Endothelial cell of umbilical vein (primary cell): Measurements from ENCODE around the gene TBC1D16. TPM values are rescaled to one million over a fixed set of nuclear protein-coding genes. Genes with fewer than 3 reads are reported as not detected.

Experiments used
- BruUV-seq: library from RNA; stranded (reverse); fragments of 400-500 nt; replicated peaks from 2 replicates; lab custom pipeline; 2021; lab: Mats Ljungman, UMichigan
- CTCF ChIA-PET: fragments of 300-600, 350-600 bp; sonication (Branson Sonifier 250); formaldehyde crosslinking; loops from one replicate; lab custom pipeline; 2021; ENCODE audit warnings: antibody characterized with exemption, inconsistent platforms; lab: Charles Lee
- POLR2A ChIA-PET: fragments of 300-600, 350-600 bp; sonication (Branson Sonifier 250); formaldehyde crosslinking; loops from one replicate; lab custom pipeline; 2021; ENCODE audit warnings: antibody characterized with exemption, inconsistent platforms; lab: Charles Lee
- DNase-seq: peaks from one replicate; pipeline ENCODE4 v3.0.0-alpha.2; 2011; ENCODE audit warnings: low read depth, low spot score
- FAIRE-seq: peaks from 2 replicates; lab custom pipeline; 2011; peaks lifted over from hg19 to GRCh38; lab: Jason Lieb, UNC
- H2AFZ ChIP-seq: 2 replicates; pipeline ENCODE4 v1.6.0; 2012; ENCODE audit warnings: low read depth, low read length, control low read depth, inconsistent platforms
- H3K27ac ChIP-seq: 2 replicates; pipeline ENCODE4 v1.5.1; 2011; ENCODE audit warnings: low read depth, mild to moderate bottlenecking, control low read depth, low read length, moderate library complexity; ENCODE audit not compliant: insufficient read depth
- H3K27me3 ChIP-seq, 2 experiments: 2 replicates each; pipeline versions ENCODE4 v1.6.0 to v1.6.1; 2011; ENCODE audit warnings: low read length in 2 of 2, mixed read lengths in 1 of 2; ENCODE audit not compliant: control insufficient read depth in 2 of 2, insufficient read depth in 2 of 2
- H3K36me3 ChIP-seq, 2 experiments: 2 replicates in 1 of 2; 3 replicates in 1 of 2; pipeline ENCODE4 v1.5.1; 2011; ENCODE audit warnings: low read length in 2 of 2, mild to moderate bottlenecking in 1 of 2, moderate library complexity in 1 of 2; ENCODE audit not compliant: control insufficient read depth in 2 of 2, insufficient read depth in 2 of 2; ENCODE audit errors: extremely low read depth in 1 of 2
- H3K4me1 ChIP-seq: 3 replicates; pipeline ENCODE4 v1.5.1; 2011; ENCODE audit warnings: mild to moderate bottlenecking, low read length; ENCODE audit not compliant: control insufficient read depth, insufficient read depth; ENCODE audit errors: extremely low read depth
- H3K4me2 ChIP-seq: 2 replicates; pipeline ENCODE4 v1.6.1; 2011; ENCODE audit warnings: low read length, control low read depth, mixed read lengths; ENCODE audit not compliant: insufficient read depth
- H3K4me3 ChIP-seq, 3 experiments: fragments of 200-600 bp in 1 of 3; sonication (generic), shearing (Covaris generic) in 1 of 3; replicated peaks in 1 of 3; 2 replicates each; pipeline ENCODE4 v1.5.1; 2011 to 2016; ENCODE audit warnings: control low read depth in 3 of 3, low read length in 3 of 3, mild to moderate bottlenecking in 2 of 3, inconsistent platforms in 1 of 3, low read depth in 1 of 3, moderate library complexity in 1 of 3; ENCODE audit not compliant: insufficient read depth in 1 of 3
- H3K79me2 ChIP-seq: 2 replicates; pipeline ENCODE4 v1.6.0; 2012; ENCODE audit warnings: low read length, inconsistent platforms; ENCODE audit not compliant: control insufficient read depth, insufficient read depth
- H3K9ac ChIP-seq: replicated peaks from 2 replicates; pipeline ENCODE3; 2011; ENCODE audit warnings: low read length, control low read depth; ENCODE audit not compliant: insufficient read depth; ENCODE audit errors: extremely low read depth
- H3K9me1 ChIP-seq: replicated peaks from 3 replicates; pipeline ENCODE4 v1.6.0; 2011; ENCODE audit warnings: mild to moderate bottlenecking, low read length; ENCODE audit not compliant: control insufficient read depth, insufficient read depth; ENCODE audit errors: extremely low read depth
- H3K9me3 ChIP-seq: replicated peaks from 2 replicates; pipeline ENCODE4 v1.5.1; 2012; ENCODE audit warnings: low read length, inconsistent platforms; ENCODE audit not compliant: control insufficient read depth, insufficient read depth
- H4K20me1 ChIP-seq: replicated peaks from 2 replicates; pipeline ENCODE3; 2011; ENCODE audit warnings: mild to moderate bottlenecking, low read length; ENCODE audit not compliant: control insufficient read depth, insufficient read depth; ENCODE audit errors: extremely low read depth
- CTCF ChIP-seq, 2 donors: IDR thresholded peaks; 1 replicate in 1 of 2; 2 replicates in 1 of 2; pipeline ENCODE4 v1.5.1; 2011; ENCODE audit warnings: low read length in 2 of 2, mild to moderate bottlenecking in 2 of 2, moderate library complexity in 2 of 2, control low read depth in 1 of 2, inconsistent platforms in 1 of 2, low read depth in 1 of 2; ENCODE audit not compliant: insufficient read depth in 1 of 2; ENCODE audit errors: extremely low read depth in 1 of 2
- EZH2 ChIP-seq: IDR thresholded peaks from 2 replicates; pipeline ENCODE4 v1.6.1; 2012; ENCODE audit warnings: borderline replicate concordance, low read depth, mild to moderate bottlenecking, moderate library complexity, low read length, inconsistent platforms; ENCODE audit not compliant: severe bottlenecking
- FOS ChIP-seq: IDR thresholded peaks from 2 replicates; pipeline ENCODE4 v1.6.1; 2011; ENCODE audit warnings: mild to moderate bottlenecking, low read length, moderate library complexity, borderline replicate concordance; ENCODE audit not compliant: insufficient read depth
- GATA2 ChIP-seq: IDR thresholded peaks from 2 replicates; pipeline ENCODE4 v1.7.0; 2011; ENCODE audit warnings: low read depth, mild to moderate bottlenecking, moderate library complexity, mixed read lengths, low read length; ENCODE audit not compliant: insufficient read length, insufficient read depth
- JUN ChIP-seq: IDR thresholded peaks from 2 replicates; pipeline ENCODE4 v1.6.1; 2011; ENCODE audit warnings: borderline replicate concordance, low read depth; ENCODE audit not compliant: insufficient read length, insufficient read depth
- MAX ChIP-seq: IDR thresholded peaks from 2 replicates; pipeline ENCODE4 v1.6.1; 2011; ENCODE audit not compliant: insufficient read depth, insufficient read length
- MYC ChIP-seq: IDR thresholded peaks from one replicate; pipeline ENCODE4 v1.6.1; 2011; ENCODE audit warnings: mild to moderate bottlenecking, low read depth, low read length
- POLR2A ChIP-seq: IDR thresholded peaks from 2 replicates; pipeline ENCODE4 v1.6.1; 2012; ENCODE audit warnings: low read depth, mild to moderate bottlenecking, control low read depth, low read length
- POLR2AphosphoS5 ChIP-seq: IDR thresholded peaks from 2 replicates; pipeline ENCODE4 v1.6.1; 2012; ENCODE audit warnings: low read depth, mild to moderate bottlenecking, control low read depth, low read length, moderate library complexity; ENCODE audit not compliant: insufficient read depth
- dilution Hi-C: fragments of 300-500 bp; cut with MboI; formaldehyde crosslinking; loops from one replicate; pipeline ENCODE4 v1.15.0; 2019; ENCODE audit warnings: low sequenced_read_pairs; ENCODE audit not compliant: extremely low pct_ligation_motif_present
- intact Hi-C: fragments of 100-400 bp; cut with micrococcal nuclease; formaldehyde crosslinking; loops from one replicate; pipeline ENCODE4 v1.10.0; 2022
- polyA plus RNA-seq, 4 experiments: library from polyadenylated mRNA; depleted of rRNA in 3 of 4; stranded (reverse) in 3 of 4; unstranded in 1 of 4; fragments of >200 nt; gene quantifications; 2 replicates each; pipeline versions ENCODE4 v1.2.1 to v1.2.3, GENCODE V29; 2011 to 2012; ENCODE audit warnings: missing spikeins in 1 of 4
- total RNA-seq: library from RNA; stranded (reverse); gene quantifications from 2 replicates; pipeline ENCODE4 v1.2.3, GENCODE V29; 2021

Gene TBC1D16
- total and polyA plus RNA-seq, 2 donors (not counting 3 experiments of a cell fraction or from before 2014, with no cell fraction given): 12.9 to 48.6 TPM

GRCh38 chr17:79913896-79914812 is 121.5 kb downstream of the TBC1D16 start:
- Histone ChIP-seq H3K4me1 (peaks cover 6% of the 10 kb centered on the region), H4K20me1 (no peaks in the 10 kb centered on the region), H3K36me3 (no peaks in the 10 kb centered on the region), H3K9ac (no peak overlapping the region), H3K9me1 (no peaks in the 10 kb centered on the region), H3K4me2 (no peak overlapping the region), H3K4me3 (no peak overlapping the region), H3K27ac (no peak overlapping the region), H3K9me3 (no peaks in the 10 kb centered on the region), H3K27me3 (no peaks in the 10 kb centered on the region), H3K79me2 (no peaks in the 10 kb centered on the region), H2AFZ (no peak overlapping the region)
- CTCF ChIA-PET: interaction anchor here (1.3 to 2.8 kb wide), 4 partner anchors 10 to 173 kb away, joined by 4 to 9 read pairs (median 8); partner anchors contain the start of gene CBX4
- intact Hi-C loops: no loop called here
- no peak for FAIRE-seq
- dilution Hi-C loops: no loop called here
- POLR2A ChIA-PET: no interaction called here
- no peak for DNase-seq
- TF ChIP-seq CTCF (IDR thresholded peaks at IDR 0.05; ENCODE audit: extremely low read depth in 1 of 2, insufficient read depth in 1 of 2, low read depth in 1 of 2, low read length in 2 of 2) (no peak), JUN (no peak), GATA2 (no peak), MAX (no peak), POLR2AphosphoS5 (no peak), FOS (no peak), EZH2 (no peak), POLR2A (no peak), MYC (no peak)
- BruUV-seq: no TSS peak
